Body of pancreas (tissue), 4 donors: ENCODE measurements around the gene TMEM260. TPM values are rescaled to one million over a fixed set of nuclear protein-coding genes. Genes with fewer than 3 reads are reported as not detected.

ENCODE experiments used
- ATAC-seq: fragments of 150-250 bp; one replicate; pipeline ENCODE4 v1.9.1; 2016
- DNase-seq, 4 donors: peaks; one replicate each; pipeline ENCODE4 v3.0.0-alpha.2; 2019
- H3K27ac ChIP-seq, 4 donors: fragments of 200-600 bp; sonication (generic); 1 replicate in 3 of 4; 2 replicates in 1 of 4; pipeline versions ENCODE4 v1.5.1 to v1.6.1; 2016 to 2019; ENCODE audit warnings: mild to moderate bottlenecking in 1 of 4, mixed read lengths in 1 of 4, moderate library complexity in 1 of 4
- H3K27me3 ChIP-seq, 2 donors: fragments of 200-600 bp; sonication (generic); one replicate each; pipeline ENCODE4 v1.6.0; 2016; ENCODE audit warnings: mild to moderate bottlenecking in 1 of 2
- H3K36me3 ChIP-seq, 2 donors: fragments of 200-600 bp; sonication (generic); replicated peaks in 1 of 2; 2 replicates each; pipeline ENCODE4 v1.5.1; 2016; ENCODE audit warnings: low read depth in 2 of 2; ENCODE audit not compliant: insufficient read depth in 1 of 2
- H3K4me1 ChIP-seq: fragments of 200-600 bp; sonication (generic); one replicate; pipeline ENCODE4 v1.6.0; 2016
- H3K4me3 ChIP-seq, 2 donors: fragments of 200-600 bp; sonication (generic); 1 replicate in 1 of 2; 2 replicates in 1 of 2; pipeline ENCODE4 v1.5.1; 2016 to 2019
- H3K9me3 ChIP-seq, 3 donors: fragments of 200-600 bp; sonication (generic); 1 replicate in 2 of 3; 2 replicates in 1 of 3; pipeline ENCODE4 v1.5.1; 2016
- CTCF ChIP-seq, 7 experiments: fragments of 450-650 bp in 4 of 7; fragments of 200-600 bp in 3 of 7; sonication (generic) in 3 of 7; IDR thresholded peaks; one replicate each; pipeline ENCODE4 v1.5.1; 2016 to 2019; ENCODE audit warnings: antibody characterized with exemption in 7 of 7
- POLR2A ChIP-seq, 3 donors: fragments of 450-650 bp; IDR thresholded peaks; one replicate each; pipeline ENCODE4 v1.6.1; 2016; ENCODE audit warnings: antibody characterized with exemption in 3 of 3, mild to moderate bottlenecking in 2 of 3
- WGBS, 2 donors: methylation state at CpG; one replicate each; pipeline ENCODE4 v1.1.5; 2017; 5-methylcytosine and 5-hydroxymethylcytosine counted together
- intact Hi-C: fragments of 100-400 bp; cut with DNase I; formaldehyde crosslinking; loops from one replicate; pipeline ENCODE4 v1.15.1; 2023
- total RNA-seq, 2 donors: library from RNA; depleted of rRNA; stranded (reverse); fragments of >200 nt; gene quantifications; one replicate each; pipeline ENCODE4 v1.1.0, GENCODE V29; 2016

The TMEM260 gene
- total RNA-seq, 2 donors from 2014 or later: 15.8 to 18.4 TPM

GRCh38 chr14:56559182-56559581 lies 20.4 kb upstream of the TMEM260 start:
- H3K4me3 ChIP-seq: no peak overlapping the region
- 84 to 92% methylated on average over 4 of the region's 4 CpGs for WGBS, 2 donors
- ATAC-seq: no peak
- no peaks in the 10 kb centered on the region for H3K9me3 ChIP-seq
- H3K4me1 ChIP-seq: no peaks in the 10 kb centered on the region
- no peak overlapping the region for H3K27ac ChIP-seq
- intact Hi-C loops: no loop called here
- TF ChIP-seq POLR2A (IDR thresholded peaks at IDR 0.05) (no peak), CTCF (IDR thresholded peaks at IDR 0.05) (no peak)
- no peaks in the 10 kb centered on the region for H3K27me3 ChIP-seq
- no peaks in the 10 kb centered on the region for H3K36me3 ChIP-seq
- no peak for DNase-seq

DNA sequence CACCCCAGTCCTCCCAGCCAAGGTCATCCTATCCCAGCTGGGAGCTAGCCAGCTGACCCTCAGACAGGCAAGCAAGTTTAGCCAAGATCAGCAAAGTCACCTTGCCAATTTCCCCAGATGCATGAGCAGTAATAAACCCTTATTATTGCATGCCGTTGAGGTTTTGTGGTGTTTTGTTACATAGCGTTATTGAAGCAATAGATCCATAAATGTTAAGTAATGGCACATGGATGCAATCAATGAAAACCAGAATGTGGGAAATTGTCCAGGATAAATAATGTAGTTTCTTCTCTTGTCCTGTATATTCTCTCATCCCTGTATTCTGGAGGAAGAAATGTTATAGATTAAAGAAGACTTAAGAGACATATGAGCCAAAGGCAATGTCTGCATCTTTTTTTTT lies 18.0 kb upstream of the TMEM260 start:
- TF ChIP-seq CTCF (IDR thresholded peaks at IDR 0.05) (no peak), POLR2A (IDR thresholded peaks at IDR 0.05) (no peak)
- intact Hi-C loops: no loop called here
- 38 to 42% methylated on average over 2 of the region's 2 CpGs for WGBS, 2 donors

DNA sequence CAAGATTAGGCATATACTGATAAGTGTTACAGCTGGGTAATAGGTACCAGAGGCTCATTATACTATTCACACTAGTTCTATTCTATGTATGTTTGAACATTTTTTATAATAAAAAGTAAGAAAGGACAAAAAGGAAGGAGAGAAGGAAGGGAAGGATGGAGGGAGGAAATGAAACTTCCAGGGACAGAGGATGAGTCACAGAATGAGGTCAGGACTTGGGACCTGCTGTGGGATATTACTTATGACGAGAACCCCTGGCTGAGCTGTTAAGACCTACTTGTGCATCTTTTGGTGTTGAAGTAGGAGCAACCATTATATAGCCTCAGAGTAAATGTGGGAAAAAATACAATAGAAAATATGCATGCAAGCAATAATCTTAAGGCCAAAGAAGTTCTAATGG lies 16.7 kb upstream of the TMEM260 start:
- Histone ChIP-seq H3K36me3 (no peaks in the 10 kb centered on the region), H3K4me3 (no peak overlapping the region), H3K27me3 (no peaks in the 10 kb centered on the region), H3K27ac (no peak overlapping the region), H3K4me1 (no peaks in the 10 kb centered on the region), H3K9me3 (no peaks in the 10 kb centered on the region)
- no peak for TF ChIP-seq POLR2A (IDR thresholded peaks at IDR 0.05)
- TF ChIP-seq CTCF (IDR thresholded peaks at IDR 0.05): no peak
- no peak for ATAC-seq
- WGBS, 2 donors: 81 to 86% methylated on average over 1 of the region's 1 CpG
- no peak for DNase-seq
- intact Hi-C loops: no loop called here

More for the DNA sequence above, 18.0 kb upstream of the TMEM260 start:
- DNase-seq (no peak), ATAC-seq (no peak)
- Histone ChIP-seq H3K4me1 (no peaks in the 10 kb centered on the region), H3K27me3 (no peaks in the 10 kb centered on the region), H3K9me3 (no peaks in the 10 kb centered on the region), H3K4me3 (no peak overlapping the region), H3K27ac (no peak overlapping the region), H3K36me3 (no peaks in the 10 kb centered on the region)

- Histone ChIP-seq H3K27ac (no peak overlapping the region), H3K36me3 (no peaks in the 10 kb centered on the region), H3K4me3 (no peak overlapping the region), H3K9me3 (no peaks in the 10 kb centered on the region), H3K27me3 (no peaks in the 10 kb centered on the region), H3K4me1 (no peaks in the 10 kb centered on the region)
- TF ChIP-seq POLR2A (IDR thresholded peaks at IDR 0.05) (no peak), CTCF (IDR thresholded peaks at IDR 0.05) (no peak)
- ATAC-seq (no peak), DNase-seq (no peak)
- intact Hi-C loops: no loop called here
These were observed 10.4 kb upstream of the TMEM260 start for GRCh38 chr14:56569174-56569573.

- Histone ChIP-seq H3K9me3 (no peaks in the 10 kb centered on the region), H3K27ac (no peak overlapping the region), H3K4me1 (no peaks in the 10 kb centered on the region), H3K27me3 (no peaks in the 10 kb centered on the region), H3K36me3 (no peaks in the 10 kb centered on the region), H3K4me3 (no peak overlapping the region)
- TF ChIP-seq CTCF (IDR thresholded peaks at IDR 0.05) (no peak), POLR2A (IDR thresholded peaks at IDR 0.05) (no peak)
- ATAC-seq (no peak), DNase-seq (no peak)
- WGBS, 2 donors: 93% methylated on average over 1 of the region's 1 CpG
- intact Hi-C loops: loop anchor here (10.0 kb wide), 1 partner anchor 695 kb away; the partner anchor contains the start of genes AP5M1 and EXOC5
These were observed 9.3 kb upstream of the TMEM260 start for GRCh38 chr14:56570295-56570694.
